Panc1 (cell line): ENCODE data around the gene RAB10. TPM values are rescaled to one million over a fixed set of nuclear protein-coding genes. Genes with fewer than 3 reads are reported as not detected.

Source experiments
- ATAC-seq: fragments of 200-7000 bp; cut with Tn5 transposase; 2 replicates; pipeline ENCODE4 v1.9.1; 2020; ENCODE audit warnings: mild to moderate bottlenecking, moderate library complexity
- BruUV-seq: library from RNA; stranded (reverse); fragments of 400-500 nt; replicated peaks from 2 replicates; lab custom pipeline; 2021; lab: Mats Ljungman, UMichigan
- CTCF ChIA-PET: fragments of 300-600 bp; sonication (Branson Sonifier 250); formaldehyde crosslinking; loops from one replicate; lab custom pipeline; 2022; ENCODE audit warnings: antibody characterized with exemption; lab: Charles Lee
- POLR2A ChIA-PET: fragments of 300-600 bp; sonication (Branson Sonifier 250); formaldehyde crosslinking; loops from one replicate; lab custom pipeline; 2022; ENCODE audit warnings: antibody characterized with exemption; lab: Charles Lee
- DNase-seq: peaks from one replicate; pipeline ENCODE4 v3.0.0-alpha.2; 2010; ENCODE audit warnings: low read depth, low spot score
- H3K27ac ChIP-seq: 2 replicates; pipeline ENCODE4 v1.5.1; 2011; ENCODE audit warnings: mild to moderate bottlenecking, low read length, inconsistent platforms
- H3K27me3 ChIP-seq: fragments of 200-500 bp; sonication (Bioruptor generic); 2 replicates; pipeline ENCODE4 v1.6.0; 2014; ENCODE audit warnings: low read length, inconsistent platforms; ENCODE audit not compliant: control insufficient read depth, insufficient read depth
- H3K36me3 ChIP-seq: fragments of 200-500 bp; sonication (Bioruptor generic); 2 replicates; pipeline ENCODE4 v1.5.1; 2014; ENCODE audit warnings: inconsistent platforms, mild to moderate bottlenecking, low read length, moderate library complexity; ENCODE audit not compliant: control insufficient read depth, insufficient read depth
- H3K4me1 ChIP-seq: 2 replicates; pipeline ENCODE4 v1.5.1; 2011; ENCODE audit warnings: inconsistent platforms, mild to moderate bottlenecking, low read length, moderate library complexity; ENCODE audit not compliant: control insufficient read depth, insufficient read depth
- H3K4me3 ChIP-seq, 2 experiments: 2 replicates each; pipeline ENCODE4 v1.5.1; 2011 to 2012; ENCODE audit warnings: low read depth in 2 of 2, low read length in 2 of 2, mild to moderate bottlenecking in 2 of 2, inconsistent platforms in 1 of 2, moderate library complexity in 1 of 2
- H3K9me3 ChIP-seq: fragments of 200-500 bp; sonication (Bioruptor generic); 2 replicates; pipeline ENCODE4 v1.5.1; 2014; ENCODE audit warnings: low read depth, mild to moderate bottlenecking, inconsistent platforms, low read length, moderate library complexity; ENCODE audit not compliant: control insufficient read depth, insufficient read depth
- CTCF ChIP-seq: fragments of 450-650 bp; IDR thresholded peaks from 2 replicates; pipeline ENCODE4 v1.5.1; 2017; ENCODE audit warnings: mild to moderate bottlenecking
- POLR2AphosphoS5 ChIP-seq: IDR thresholded peaks from 2 replicates; pipeline ENCODE4 v1.6.1; 2012; ENCODE audit warnings: mild to moderate bottlenecking, low read depth, low read length, moderate library complexity
- REST ChIP-seq, 2 experiments: IDR thresholded peaks; 2 replicates each; pipeline ENCODE4 v1.6.1; 2011 to 2012; ENCODE audit warnings: low read depth in 2 of 2, control low read depth in 1 of 2, low read length in 1 of 2, mild to moderate bottlenecking in 1 of 2, moderate library complexity in 1 of 2; ENCODE audit not compliant: insufficient read depth in 1 of 2
- SIN3A ChIP-seq: IDR thresholded peaks from 2 replicates; pipeline ENCODE4 v1.6.1; 2012; ENCODE audit warnings: low read depth, mild to moderate bottlenecking, low read length, moderate library complexity, borderline replicate concordance; ENCODE audit not compliant: insufficient read depth
- TCF7L2 ChIP-seq: IDR thresholded peaks from 2 replicates; pipeline ENCODE4 v1.6.1; 2011; ENCODE audit warnings: mild to moderate bottlenecking, low read depth, low read length, inconsistent platforms
- in situ Hi-C: cut with HindIII; loops from 2 replicates; pipeline ENCODE4 v1.10.0; 2016; ENCODE audit warnings: low sequenced_read_pairs, low pct_unique_long_range_greater_than_20kb
- intact Hi-C: fragments of 100-400 bp; cut with micrococcal nuclease; formaldehyde crosslinking; loops from one replicate; pipeline ENCODE4 v1.10.0; 2022; ENCODE audit not compliant: unreplicated experiment
- total RNA-seq: library from RNA; stranded (reverse); gene quantifications from one replicate; pipeline ENCODE4 v1.2.1, GENCODE V29; 2021; ENCODE audit not compliant: unreplicated experiment

The RAB10 gene
- total RNA-seq, 1 experiment from 2014 or later: 208 TPM

- no peak for DNase-seq
- Histone ChIP-seq H3K27ac (no peak overlapping the region), H3K36me3 (no peaks in the 10 kb centered on the region), H3K4me1 (peaks cover 10% of the 10 kb centered on the region), H3K9me3 (no peaks in the 10 kb centered on the region), H3K4me3 (no peak overlapping the region), H3K27me3 (no peaks in the 10 kb centered on the region)
- ATAC-seq: no peak
- CTCF ChIA-PET: no interaction called here
- BruUV-seq: no TSS peak
- in situ Hi-C loops (no loop called here), intact Hi-C loops (no loop called here)
- POLR2A ChIA-PET: no interaction called here
- TF ChIP-seq SIN3A: no peak
- no peak for TF ChIP-seq CTCF
- no peak for TF ChIP-seq TCF7L2
- TF ChIP-seq POLR2AphosphoS5: no peak
Measured at GRCh38 chr2:26182441-26182840, 148.6 kb downstream of the RAB10 start.

GRCh38 chr2:26182887-26183630, 149.2 kb downstream of the RAB10 start:
- Histone ChIP-seq H3K9me3 (no peaks in the 10 kb centered on the region), H3K4me3 (no peak overlapping the region), H3K36me3 (no peaks in the 10 kb centered on the region), H3K4me1 (peaks cover 10% of the 10 kb centered on the region), H3K27me3 (no peaks in the 10 kb centered on the region), H3K27ac (no peak overlapping the region)
- ATAC-seq: no peak
- TF ChIP-seq POLR2AphosphoS5 (no peak), TCF7L2 (no peak), SIN3A (no peak), CTCF (no peak), REST (IDR thresholded peaks at IDR 0.05; ENCODE audit: insufficient read depth in 1 of 2, low read depth in 2 of 2, low read length in 1 of 2) (no peak)
- in situ Hi-C loops (no loop called here), intact Hi-C loops (no loop called here)
- ChIA-PET CTCF (no interaction called here), POLR2A (no interaction called here)
- no peak for DNase-seq
- BruUV-seq: no TSS peak
